BJ (cell line): Measurements from ENCODE around the gene BICRAL. TPM values are rescaled to one million over a fixed set of nuclear protein-coding genes. Genes with fewer than 3 reads are reported as not detected.

Experiments used
- CTCF ChIA-PET: fragments of 350-600 bp; formaldehyde crosslinking; extraction: SDS; loops from one replicate; lab custom pipeline; 2021; ENCODE audit warnings: antibody characterized with exemption, inconsistent platforms; lab: Yijun Ruan, JAX
- POLR2A ChIA-PET: fragments of 300-600 bp; sonication (Branson Sonifier 250); formaldehyde crosslinking; extraction: SDS; loops from one replicate; lab custom pipeline; 2021; ENCODE audit warnings: antibody characterized with exemption; lab: Charles Lee
- DNase-seq: peaks from one replicate; pipeline ENCODE4 v3.0.0-alpha.2; 2011; ENCODE audit warnings: low read depth
- H3K27me3 ChIP-seq: 2 replicates; pipeline ENCODE4 v1.6.0; 2011; ENCODE audit warnings: low read length; ENCODE audit not compliant: control insufficient read depth, insufficient read depth
- H3K36me3 ChIP-seq: 2 replicates; pipeline ENCODE4 v1.5.1; 2011; ENCODE audit warnings: low read length; ENCODE audit not compliant: control insufficient read depth, insufficient read depth
- H3K4me3 ChIP-seq: 2 replicates; pipeline ENCODE4 v1.5.1; 2011; ENCODE audit warnings: low read depth, mild to moderate bottlenecking, control low read depth, low read length
- polyA plus RNA-seq: library from polyadenylated mRNA; depleted of rRNA; stranded (reverse); fragments of >200 nt; gene quantifications from 2 replicates; pipeline ENCODE4 v1.2.3, GENCODE V29; 2011
- TF ChIP-seq, protein P1 (sequence below): IDR thresholded peaks from 2 replicates; pipeline ENCODE4 v1.5.1; 2011; ENCODE audit warnings: low read depth, mild to moderate bottlenecking, control low read depth, inconsistent platforms, low read length, moderate library complexity; ENCODE audit not compliant: insufficient read depth

The BICRAL gene
- polyA plus RNA-seq, 1 experiment = 7.4 TPM

DNA sequence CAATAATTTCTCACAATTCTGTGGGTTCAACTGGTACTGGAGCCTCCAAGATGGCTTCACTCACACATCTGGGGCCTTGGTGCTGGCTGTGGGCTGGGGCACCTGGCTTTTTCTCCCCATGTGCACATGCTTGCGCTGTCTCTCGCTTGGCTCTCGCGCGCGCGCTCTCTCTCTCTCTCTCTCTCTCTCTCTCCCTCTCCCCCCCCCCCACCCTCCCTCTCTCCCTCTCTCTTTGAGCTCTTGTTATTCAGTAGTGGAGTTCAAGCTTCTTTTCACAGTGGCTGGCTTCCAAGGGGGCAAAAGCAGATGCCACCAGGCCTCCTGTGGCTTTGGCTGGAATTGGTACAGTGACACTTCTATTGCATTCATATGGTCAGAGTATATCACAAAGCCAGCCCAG is 25.1 kb upstream of the BICRAL start:
- DNase-seq = no peak
- ChIA-PET CTCF (interaction anchor here (0.6 kb wide), 1 partner anchor 29 kb away, joined by 4 read pairs; no protein-coding TSS in a partner anchor), POLR2A (no interaction called here)
- no peaks in the 10 kb centered on the region for H3K27me3 ChIP-seq
- TF ChIP-seq, protein P1, sequence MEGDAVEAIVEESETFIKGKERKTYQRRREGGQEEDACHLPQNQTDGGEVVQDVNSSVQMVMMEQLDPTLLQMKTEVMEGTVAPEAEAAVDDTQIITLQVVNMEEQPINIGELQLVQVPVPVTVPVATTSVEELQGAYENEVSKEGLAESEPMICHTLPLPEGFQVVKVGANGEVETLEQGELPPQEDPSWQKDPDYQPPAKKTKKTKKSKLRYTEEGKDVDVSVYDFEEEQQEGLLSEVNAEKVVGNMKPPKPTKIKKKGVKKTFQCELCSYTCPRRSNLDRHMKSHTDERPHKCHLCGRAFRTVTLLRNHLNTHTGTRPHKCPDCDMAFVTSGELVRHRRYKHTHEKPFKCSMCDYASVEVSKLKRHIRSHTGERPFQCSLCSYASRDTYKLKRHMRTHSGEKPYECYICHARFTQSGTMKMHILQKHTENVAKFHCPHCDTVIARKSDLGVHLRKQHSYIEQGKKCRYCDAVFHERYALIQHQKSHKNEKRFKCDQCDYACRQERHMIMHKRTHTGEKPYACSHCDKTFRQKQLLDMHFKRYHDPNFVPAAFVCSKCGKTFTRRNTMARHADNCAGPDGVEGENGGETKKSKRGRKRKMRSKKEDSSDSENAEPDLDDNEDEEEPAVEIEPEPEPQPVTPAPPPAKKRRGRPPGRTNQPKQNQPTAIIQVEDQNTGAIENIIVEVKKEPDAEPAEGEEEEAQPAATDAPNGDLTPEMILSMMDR = no peak
- H3K4me3 ChIP-seq = no peak overlapping the region
- no peaks in the 10 kb centered on the region for H3K36me3 ChIP-seq

DNA sequence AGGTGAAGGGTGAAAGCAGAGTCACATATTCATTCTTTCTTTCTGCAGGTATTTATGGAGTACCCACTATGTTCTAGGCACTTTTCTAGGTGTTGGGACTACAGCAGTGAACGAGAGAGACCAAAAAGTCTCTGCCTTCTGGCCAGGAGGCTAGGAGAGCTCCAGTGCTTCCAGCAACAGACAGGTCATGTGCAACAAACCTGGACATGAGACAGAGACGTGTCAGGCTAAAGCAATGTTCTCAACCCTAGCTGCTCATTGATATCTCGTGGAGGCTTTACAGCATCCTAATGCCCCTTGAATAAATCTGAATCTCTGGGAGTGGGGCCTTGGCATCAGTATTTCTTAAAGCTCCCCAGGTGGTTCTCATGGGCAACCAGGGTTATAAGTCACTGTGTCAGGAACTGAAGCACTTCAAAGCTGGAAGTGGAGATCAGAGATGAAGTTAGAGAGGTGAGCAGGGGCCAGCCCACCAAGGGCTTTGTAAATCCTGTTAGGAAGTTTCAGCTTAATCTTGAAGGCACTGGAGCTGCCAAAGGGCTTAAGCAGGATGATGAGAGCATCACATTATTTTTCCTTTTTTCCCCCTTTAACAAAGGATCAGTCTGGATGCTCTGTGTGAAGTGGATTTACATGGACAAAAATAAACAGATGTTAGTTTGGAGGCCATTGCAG is 23.0 kb upstream of the BICRAL start:
- POLR2A ChIA-PET = interaction anchor here (0.6 kb wide), 1 partner anchor 24 kb away, joined by 10 read pairs; no protein-coding TSS in a partner anchor
- no peaks in the 10 kb centered on the region for H3K36me3 ChIP-seq
- H3K4me3 ChIP-seq = no peak overlapping the region
- no peaks in the 10 kb centered on the region for H3K27me3 ChIP-seq
- CTCF ChIA-PET = interaction anchor here (0.7 kb wide), 1 partner anchor 89 kb away, joined by 3 read pairs; no protein-coding TSS in a partner anchor
- DNase-seq = no peak
- TF ChIP-seq, protein P1 = no peak

DNA sequence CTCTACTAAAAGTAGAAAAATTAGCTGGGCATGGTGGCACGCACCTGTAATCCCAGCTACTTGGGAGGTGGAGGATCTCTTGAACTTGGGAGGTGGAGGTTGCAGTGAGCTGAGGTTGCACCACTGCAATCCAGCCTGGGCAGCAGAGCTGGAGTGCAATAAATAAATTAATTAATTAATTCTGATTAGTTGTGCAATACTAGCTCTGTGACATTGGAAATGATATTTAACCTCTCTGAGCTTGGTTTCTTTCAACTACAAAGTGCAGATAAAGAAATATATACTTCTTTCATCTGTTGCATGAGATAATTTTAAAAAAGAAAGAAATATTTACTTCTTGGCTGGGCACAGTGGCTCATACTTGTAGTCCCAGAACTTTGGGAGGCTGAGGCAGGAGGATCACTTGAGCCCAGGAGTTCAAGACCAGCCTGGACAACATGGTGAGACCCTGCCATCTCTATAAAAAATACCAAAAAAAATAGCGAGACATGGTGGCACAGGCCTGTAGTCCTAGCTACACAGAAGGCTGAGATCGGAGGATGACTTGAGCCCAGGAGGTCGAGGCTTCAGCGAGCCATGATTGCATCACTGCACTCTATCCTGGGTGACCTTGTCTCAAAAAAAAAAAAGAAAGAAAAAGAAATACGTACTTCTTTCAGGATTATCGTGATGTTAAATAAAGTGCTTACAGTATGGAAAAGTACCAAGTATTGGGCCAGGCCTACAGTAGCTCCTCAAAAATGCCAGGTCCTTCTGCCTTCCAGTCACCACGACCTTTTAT is 20.4 kb upstream of the BICRAL start:
- TF ChIP-seq, protein P1 = no peak
- CTCF ChIA-PET = interaction anchor here (0.6 to 1.3 kb wide), 3 partner anchors 8 to 739 kb away, joined by 3 to 4 read pairs (median 4); no protein-coding TSS in a partner anchor
- POLR2A ChIA-PET = no interaction called here

DNA sequence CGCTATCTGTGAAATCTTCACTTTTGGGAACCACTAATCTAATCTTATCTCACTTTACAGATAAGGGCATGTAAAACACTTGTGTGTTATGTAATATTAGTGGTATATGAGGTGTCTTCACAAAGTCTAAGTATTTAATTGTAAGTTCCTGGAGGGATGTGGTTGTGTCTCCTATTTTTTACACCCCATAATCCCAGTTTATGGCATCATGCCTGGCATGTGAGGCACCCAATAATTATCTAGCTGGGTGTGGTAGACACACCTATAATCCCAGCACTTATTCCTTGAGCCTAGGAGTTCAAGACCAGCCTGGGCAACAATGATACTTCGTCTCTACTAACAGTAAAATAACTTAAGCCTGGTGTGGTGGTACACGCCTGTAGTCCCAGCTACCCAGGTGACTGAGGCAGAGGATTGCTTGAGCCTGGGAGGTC is 19.4 kb upstream of the BICRAL start:
- no peaks in the 10 kb centered on the region for H3K36me3 ChIP-seq
- H3K27me3 ChIP-seq = no peaks in the 10 kb centered on the region
- CTCF ChIA-PET = interaction anchor here (0.6 kb wide), 1 partner anchor 738 kb away, joined by 3 read pairs; no protein-coding TSS in a partner anchor
- TF ChIP-seq, protein P1 = no peak
- POLR2A ChIA-PET = no interaction called here
- no peak overlapping the region for H3K4me3 ChIP-seq
- no peak for DNase-seq

More for the DNA sequence above, 20.4 kb upstream of the BICRAL start:
- no peak for DNase-seq
- no peaks in the 10 kb centered on the region for H3K27me3 ChIP-seq
- no peak overlapping the region for H3K4me3 ChIP-seq
- no peaks in the 10 kb centered on the region for H3K36me3 ChIP-seq

DNA sequence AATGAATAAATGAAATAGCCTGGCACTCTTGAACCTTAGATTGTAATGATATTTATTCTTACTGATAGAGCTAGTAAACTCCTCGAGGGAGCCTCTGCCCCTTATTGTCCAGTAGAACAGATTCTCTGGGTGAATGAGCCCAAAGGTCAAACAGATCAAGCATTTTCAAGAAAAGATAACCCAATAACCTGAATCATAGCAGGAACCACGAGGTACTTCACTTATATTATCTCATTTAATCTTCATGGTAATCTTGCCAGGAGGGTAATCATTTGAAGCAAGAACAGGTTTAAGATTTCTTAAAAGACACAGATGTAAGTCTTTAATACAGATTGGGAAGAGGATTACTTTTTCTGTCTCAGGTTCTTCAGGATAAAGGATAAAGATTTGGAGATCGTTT is 18.9 kb upstream of the BICRAL start:
- TF ChIP-seq, protein P1 = no peak
- no peak overlapping the region for H3K4me3 ChIP-seq
- POLR2A ChIA-PET = no interaction called here
- CTCF ChIA-PET = interaction anchor here (0.6 kb wide), 1 partner anchor 67 kb away, joined by 5 read pairs; no protein-coding TSS in a partner anchor
- no peaks in the 10 kb centered on the region for H3K27me3 ChIP-seq
- DNase-seq = no peak
- no peaks in the 10 kb centered on the region for H3K36me3 ChIP-seq
